ENCODE results near the gene MAP1LC3C.

Gene MAP1LC3C

GRCh38 chr1:241999026-241999425, at the start of gene MAP1LC3C:
TSS of gene MAP1LC3C (minus strand) at chr1:241999098. CDS start at chr1:241999008, 90 bp downstream.
- no peak for FAIRE-seq

GRCh38 chr1:242043165-242043564, 44.3 kb upstream of the MAP1LC3C start:
- no peak for FAIRE-seq

GRCh38 chr1:242034392-242034791, 35.5 kb upstream of the MAP1LC3C start:
- FAIRE-seq, result no peak

GRCh38 chr1:242033447-242033846, 34.5 kb upstream of the MAP1LC3C start:
- no peak for FAIRE-seq

- FAIRE-seq, result no peak
These were observed 31.2 kb upstream of the MAP1LC3C start for GRCh38 chr1:242030071-242030470.

- FAIRE-seq, result no peak
These were observed 26.8 kb upstream of the MAP1LC3C start for GRCh38 chr1:242025681-242026080.

- FAIRE-seq, result no peak
These were observed 24.9 kb upstream of the MAP1LC3C start for GRCh38 chr1:242023805-242024204.

- FAIRE-seq, result no peak
These were observed 20.1 kb upstream of the MAP1LC3C start for GRCh38 chr1:242019018-242019417.

GRCh38 chr1:242017580-242018233, 18.8 kb upstream of the MAP1LC3C start:
- FAIRE-seq, result no peak

GRCh38 chr1:242016479-242016878, 17.6 kb upstream of the MAP1LC3C start:
- no peak for FAIRE-seq

GRCh38 chr1:242011894-242012660, 13.2 kb upstream of the MAP1LC3C start:
- FAIRE-seq, result no peak

GRCh38 chr1:242008826-242009495, 10.1 kb upstream of the MAP1LC3C start:
- FAIRE-seq, result no peak

- FAIRE-seq, result no peak
These were observed 8.1 kb upstream of the MAP1LC3C start for GRCh38 chr1:242006976-242007375.

GRCh38 chr1:242005866-242006535, 7.1 kb upstream of the MAP1LC3C start:
- FAIRE-seq, result no peak

- FAIRE-seq, result no peak
These were observed 6.0 kb upstream of the MAP1LC3C start for GRCh38 chr1:242004751-242005495.

GRCh38 chr1:242002510-242002909, 3.6 kb upstream of the MAP1LC3C start:
- no peak for FAIRE-seq

GRCh38 chr1:242002072-242002471, 3.2 kb upstream of the MAP1LC3C start:
- no peak for FAIRE-seq

GRCh38 chr1:242000434-242000833, 1.5 kb upstream of the MAP1LC3C start:
- FAIRE-seq, result no peak

GRCh38 chr1:241998412-241998921, 431 bp downstream of the MAP1LC3C start:
- no peak for FAIRE-seq

GRCh38 chr1:241997401-241997998, 1.4 kb downstream of the MAP1LC3C start:
- FAIRE-seq, result no peak

GRCh38 chr1:241994171-241994570, 4.7 kb downstream of the MAP1LC3C start:
- no peak for FAIRE-seq

GRCh38 chr1:241992734-241993133, 6.2 kb downstream of the MAP1LC3C start:
- FAIRE-seq, result no peak

All from colon (tissue), 2 donors.